GM12878 (cell line): Measurements from ENCODE around the gene ICOSLG. TPM values are rescaled to one million over a fixed set of nuclear protein-coding genes. Genes with fewer than 3 reads are reported as not detected.

Experiments
- ATAC-seq: fragments of 200-7000 bp; cut with Tn5 transposase; 3 replicates; pipeline ENCODE4 v1.9.1; 2020; ENCODE audit warnings: mild to moderate bottlenecking, moderate library complexity
- BruUV-seq: library from RNA; stranded (reverse); fragments of 400-500 nt; replicated peaks from 2 replicates; lab custom pipeline; 2021; lab: Mats Ljungman, UMichigan
- CTCF ChIA-PET: fragments of 300-600 bp; sonication (Branson Sonifier 250); formaldehyde crosslinking; extraction: SDS; loops from one replicate; lab custom pipeline; 2021; ENCODE audit warnings: inconsistent platforms; lab: Yijun Ruan, JAX
- POLR2A ChIA-PET: fragments of 350-600 bp; formaldehyde crosslinking; extraction: SDS; loops from one replicate; lab custom pipeline; 2021; ENCODE audit warnings: inconsistent platforms; lab: Charles Lee
- RAD21 ChIA-PET: fragments of 300-600 bp; sonication (Branson Sonifier 250); formaldehyde crosslinking; loops from one replicate; lab custom pipeline; 2023; ENCODE audit warnings: antibody characterized with exemption; ENCODE audit not compliant: unreplicated experiment; lab: Charles Lee
- SMC1A ChIA-PET: fragments of 300-600 bp; sonication (Branson Sonifier 250); formaldehyde crosslinking; loops from one replicate; lab custom pipeline; 2023; ENCODE audit not compliant: unreplicated experiment, uncharacterized antibody; lab: Charles Lee
- DNase-seq: peaks from one replicate; pipeline ENCODE4 v3.0.0-alpha.2; 2011; ENCODE audit warnings: low read depth, low spot score
- FAIRE-seq: peaks from 3 replicates; lab custom pipeline; 2011; peaks lifted over from hg19 to GRCh38; lab: Jason Lieb, UNC
- H2AFZ ChIP-seq: 2 replicates; pipeline ENCODE4 v1.6.0; 2011; ENCODE audit warnings: low read depth, low read length, control low read depth; ENCODE audit not compliant: control insufficient read depth
- H3K27ac ChIP-seq: 2 replicates; pipeline ENCODE4 v1.5.1; 2011; ENCODE audit warnings: control low read depth; ENCODE audit not compliant: control insufficient read depth, insufficient read depth
- H3K27me3 ChIP-seq, 2 experiments: replicated peaks in 1 of 2; 2 replicates each; pipeline versions ENCODE4 v1.6.0 to v1.6.1; 2011; ENCODE audit warnings: low read length in 1 of 2; ENCODE audit not compliant: control insufficient read depth in 2 of 2, insufficient read depth in 2 of 2
- H3K36me3 ChIP-seq, 2 experiments: 2 replicates each; pipeline ENCODE4 v1.5.1; 2011; ENCODE audit warnings: low read length in 1 of 2; ENCODE audit not compliant: control insufficient read depth in 2 of 2, insufficient read depth in 2 of 2
- H3K4me1 ChIP-seq: 2 replicates; pipeline ENCODE4 v1.6.1; 2011; ENCODE audit warnings: mild to moderate bottlenecking, low read length, moderate library complexity, mixed read lengths; ENCODE audit not compliant: control insufficient read depth, insufficient read depth
- H3K4me2 ChIP-seq: 2 replicates; pipeline ENCODE4 v1.6.0; 2011; ENCODE audit warnings: control low read depth; ENCODE audit not compliant: control insufficient read depth, insufficient read depth
- H3K4me3 ChIP-seq: fragments of 200-600 bp; sonication (generic); 2 replicates; pipeline ENCODE4 v1.5.1; 2016
- H3K79me2 ChIP-seq: 2 replicates; pipeline ENCODE4 v1.6.0; 2011; ENCODE audit warnings: low read length; ENCODE audit not compliant: control insufficient read depth, insufficient read depth
- H3K9ac ChIP-seq: 2 replicates; pipeline ENCODE4 v1.8.0; 2011; ENCODE audit warnings: low read length, control low read depth, mixed read lengths; ENCODE audit not compliant: control insufficient read depth, insufficient read depth
- H3K9me3 ChIP-seq: replicated peaks from 3 replicates; pipeline ENCODE4 v1.5.1; 2011; ENCODE audit warnings: mild to moderate bottlenecking, low read length; ENCODE audit not compliant: control insufficient read depth, insufficient read depth
- H4K20me1 ChIP-seq: 2 replicates; pipeline ENCODE4 v1.6.0; 2011; ENCODE audit not compliant: control insufficient read depth, insufficient read depth
- CBX5 ChIP-seq: sonication (generic); IDR thresholded peaks from 2 replicates; pipeline ENCODE4 v1.6.1; 2016; ENCODE audit warnings: low read depth, moderate library complexity, mild to moderate bottlenecking, inconsistent platforms
- CHD2 ChIP-seq: IDR thresholded peaks from 2 replicates; pipeline ENCODE4 v1.6.1; 2011; ENCODE audit warnings: low read depth, low read length, improper control_type of control experiment, borderline replicate concordance
- DPF2 ChIP-seq: fragments of 450-650 bp; IDR thresholded peaks from 2 replicates; pipeline ENCODE4 v1.6.1; 2017; ENCODE audit warnings: mild to moderate bottlenecking
- IKZF2 ChIP-seq, 2 experiments: fragments of 450-650 bp; IDR thresholded peaks; 2 replicates each; pipeline ENCODE4 v1.6.1; 2017; ENCODE audit warnings: mild to moderate bottlenecking in 2 of 2, moderate library complexity in 2 of 2
- KDM1A ChIP-seq: fragments of 200-600 bp; sonication (generic); IDR thresholded peaks from 2 replicates; pipeline ENCODE4 v1.6.1; 2016; ENCODE audit warnings: borderline replicate concordance
- MEF2A ChIP-seq: IDR thresholded peaks from 2 replicates; pipeline ENCODE4 v1.6.1; 2011; ENCODE audit warnings: low read depth, mild to moderate bottlenecking, low read length, moderate library complexity; ENCODE audit not compliant: insufficient read depth
- MTA2 ChIP-seq: fragments of 450-650 bp; IDR thresholded peaks from 2 replicates; pipeline ENCODE4 v1.6.1; 2016; ENCODE audit warnings: low read depth, mild to moderate bottlenecking, moderate library complexity
- NFIC ChIP-seq: IDR thresholded peaks from 2 replicates; pipeline ENCODE4 v1.6.1; 2012; ENCODE audit warnings: low read depth, mild to moderate bottlenecking, inconsistent platforms, low read length, moderate library complexity
- PAX8 ChIP-seq: fragments of 450-650 bp; IDR thresholded peaks from 2 replicates; pipeline ENCODE4 v1.6.1; 2017; ENCODE audit warnings: mild to moderate bottlenecking, moderate library complexity
- POLR2AphosphoS5 ChIP-seq: IDR thresholded peaks from 2 replicates; pipeline ENCODE4 v1.6.1; 2011; ENCODE audit warnings: mild to moderate bottlenecking, low read length, inconsistent platforms
- SIX5 ChIP-seq: IDR thresholded peaks from 2 replicates; pipeline ENCODE4 v1.6.1; 2011; ENCODE audit warnings: mild to moderate bottlenecking, low read depth, low read length, moderate library complexity; ENCODE audit not compliant: severe bottlenecking
- SREBF1 ChIP-seq: IDR thresholded peaks from 2 replicates; pipeline ENCODE4 v1.6.1; 2012; ENCODE audit warnings: mild to moderate bottlenecking, low read length
- SUZ12 ChIP-seq: fragments of 200-600 bp; sonication (generic); IDR thresholded peaks from one replicate; pipeline ENCODE4 v1.6.1; 2018; ENCODE audit warnings: antibody characterized with exemption, mild to moderate bottlenecking; ENCODE audit not compliant: unreplicated experiment
- TCF7 ChIP-seq: IDR thresholded peaks from 2 replicates; pipeline ENCODE4 v1.6.1; 2014; ENCODE audit warnings: antibody characterized with exemption, borderline replicate concordance
- ZNF207 ChIP-seq: fragments of 450-650 bp; IDR thresholded peaks from 2 replicates; pipeline ENCODE4 v1.6.1; 2014; ENCODE audit warnings: antibody characterized with exemption, mild to moderate bottlenecking, borderline replicate concordance
- ZNF622 ChIP-seq: fragments of 450-650 bp; IDR thresholded peaks from 2 replicates; pipeline ENCODE4 v1.6.1; 2017; ENCODE audit warnings: mild to moderate bottlenecking, inconsistent platforms
- ZZZ3 ChIP-seq: IDR thresholded peaks from 2 replicates; pipeline ENCODE4 v1.6.1; 2011; ENCODE audit warnings: low read depth; ENCODE audit not compliant: control insufficient read depth, insufficient read length
- WGBS: methylation state at CpG from one replicate; pipeline ENCODE4 v1.1.6; 2016; ENCODE audit warnings: low lambda C conversion rate; ENCODE audit not compliant: insufficient replicate concordance, insufficient coverage; ENCODE audit errors: missing lambda C conversion rate; 5-methylcytosine and 5-hydroxymethylcytosine counted together
- in situ Hi-C: fragments of 300-500 bp; cut with MboI; formaldehyde crosslinking; loops from 9 replicates; pipeline ENCODE4 v1.14.3; 2018; ENCODE audit warnings: mixed read lengths
- intact Hi-C: fragments of 100-400 bp; cut with micrococcal nuclease; formaldehyde crosslinking; loops from one replicate; pipeline ENCODE4 v1.14.2; 2022; ENCODE audit not compliant: unreplicated experiment
- polyA plus RNA-seq, 11 experiments: library from polyadenylated mRNA; depleted of rRNA in 4 of 11; unstranded in 6 of 11; stranded (reverse) in 5 of 11; fragments of >200 nt; fragmentation: Nextera tagmentation in 4 of 11; fragmentation: Illumina TruSeq in 1 of 11; extraction: Ambion mirVana in 4 of 11; extraction: Trizol in 1 of 11; gene quantifications; 1 replicate in 1 of 11; 2 replicates in 10 of 11; pipeline versions ENCODE4 v1.2.1 to v1.2.3, GENCODE V29; 2011 to 2016; ENCODE audit warnings: inconsistent platforms in 2 of 11, missing spikeins in 2 of 11, low read depth in 1 of 11
- total RNA-seq, 4 experiments: library from RNA; depleted of rRNA in 3 of 4; stranded (reverse); fragments of >200 nt in 3 of 4; fragmentation: Illumina TruSeq in 1 of 4; extraction: Trizol in 1 of 4; gene quantifications; 2 replicates each; pipeline versions ENCODE4 v1.2.1 to v1.2.3, GENCODE V29; 2013 to 2021
- TF ChIP-seq, protein P1 (sequence below): IDR thresholded peaks from 2 replicates; pipeline ENCODE4 v1.6.1; 2012; ENCODE audit warnings: low read length, inconsistent platforms
- TF ChIP-seq, protein P2 (sequence below): fragments of 450-650 bp; IDR thresholded peaks from 2 replicates; pipeline ENCODE4 v1.6.1; 2017; ENCODE audit warnings: mild to moderate bottlenecking

ICOSLG gene
- total and polyA plus RNA-seq, 10 of the 15 experiments (the other 5 are each of a cell fraction or from before 2014, with no cell fraction given) = 0.84 to 16.4 (median 6.2) TPM

DNA sequence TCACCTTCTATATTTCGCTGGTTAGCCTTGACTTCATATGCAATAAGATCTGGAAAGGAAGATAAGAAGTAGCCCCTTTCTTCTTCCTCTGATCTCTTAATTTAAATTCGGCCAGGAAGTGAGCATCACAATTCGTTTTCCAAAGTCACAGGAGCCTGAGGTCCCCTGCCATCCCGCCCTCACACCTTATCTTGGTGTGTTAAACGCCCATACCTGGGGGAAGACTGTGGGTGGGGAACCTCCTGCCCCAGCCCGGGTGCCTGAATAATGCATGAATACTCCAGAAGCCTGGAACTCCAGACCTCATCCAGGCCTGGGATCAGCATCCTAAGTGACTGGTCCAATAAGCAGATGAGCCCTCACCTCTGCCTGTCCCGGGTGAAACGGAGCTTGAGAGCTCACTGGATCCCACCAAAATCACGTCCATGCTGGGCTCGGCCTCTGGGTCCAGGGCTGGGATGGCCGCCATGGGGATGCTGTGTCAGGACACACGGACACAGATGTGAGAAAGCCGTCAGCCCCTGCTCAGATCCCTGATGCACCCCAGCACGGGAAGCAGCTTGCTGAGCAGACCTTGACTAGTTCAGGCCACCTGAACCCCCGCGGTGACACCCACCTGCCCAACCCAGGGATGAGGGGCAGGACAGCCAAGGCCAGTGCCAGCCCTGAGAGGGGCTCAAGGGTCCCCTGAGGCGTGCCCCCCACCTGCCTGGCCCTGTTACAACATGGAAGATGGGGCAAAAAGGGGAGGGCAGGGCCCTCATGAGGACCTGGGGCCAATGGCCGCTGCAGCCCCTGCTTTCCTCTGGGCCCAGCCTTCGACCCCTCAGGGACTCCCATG, 20.3 kb upstream of the ICOSLG start:
- Histone ChIP-seq H3K4me3 (no peak overlapping the region), H3K27me3 (no peaks in the 10 kb centered on the region), H3K9me3 (no peaks in the 10 kb centered on the region), H3K4me1 (no peaks in the 10 kb centered on the region; the same call in 1 of the 2 replicates), H3K4me2 (no peak overlapping the region), H3K27ac (no peak overlapping the region), H3K79me2 (no peaks in the 10 kb centered on the region)
- ChIA-PET CTCF (interaction anchor here (2.7 kb wide), 1 partner anchor 7 kb away, joined by 9 read pairs; no protein-coding TSS in a partner anchor), RAD21 (no interaction called here)
- ATAC-seq (no peak), FAIRE-seq (no peak), DNase-seq (no peak)
- intact Hi-C loops = no loop called here
- 16% methylated on average over 19 of the region's 19 CpGs for WGBS
- TF ChIP-seq SREBF1 = no peak
- no peak for TF ChIP-seq ZNF207
- no peak for TF ChIP-seq PAX8
- no peak for TF ChIP-seq ZNF622
- no peak for TF ChIP-seq CBX5
- TF ChIP-seq SUZ12 = no peak
- no peak for TF ChIP-seq MTA2
- TF ChIP-seq, protein P1, sequence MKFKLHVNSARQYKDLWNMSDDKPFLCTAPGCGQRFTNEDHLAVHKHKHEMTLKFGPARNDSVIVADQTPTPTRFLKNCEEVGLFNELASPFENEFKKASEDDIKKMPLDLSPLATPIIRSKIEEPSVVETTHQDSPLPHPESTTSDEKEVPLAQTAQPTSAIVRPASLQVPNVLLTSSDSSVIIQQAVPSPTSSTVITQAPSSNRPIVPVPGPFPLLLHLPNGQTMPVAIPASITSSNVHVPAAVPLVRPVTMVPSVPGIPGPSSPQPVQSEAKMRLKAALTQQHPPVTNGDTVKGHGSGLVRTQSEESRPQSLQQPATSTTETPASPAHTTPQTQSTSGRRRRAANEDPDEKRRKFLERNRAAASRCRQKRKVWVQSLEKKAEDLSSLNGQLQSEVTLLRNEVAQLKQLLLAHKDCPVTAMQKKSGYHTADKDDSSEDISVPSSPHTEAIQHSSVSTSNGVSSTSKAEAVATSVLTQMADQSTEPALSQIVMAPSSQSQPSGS = no peak
- TF ChIP-seq DPF2 = no peak
- TF ChIP-seq POLR2AphosphoS5 = no peak
- TF ChIP-seq SIX5 = no peak
- no peak for TF ChIP-seq ZZZ3
- TF ChIP-seq MEF2A = no peak
- TF ChIP-seq IKZF2 (IDR thresholded peaks at IDR 0.05) = no peak
- TF ChIP-seq TCF7 = no peak
- TF ChIP-seq, protein P2, sequence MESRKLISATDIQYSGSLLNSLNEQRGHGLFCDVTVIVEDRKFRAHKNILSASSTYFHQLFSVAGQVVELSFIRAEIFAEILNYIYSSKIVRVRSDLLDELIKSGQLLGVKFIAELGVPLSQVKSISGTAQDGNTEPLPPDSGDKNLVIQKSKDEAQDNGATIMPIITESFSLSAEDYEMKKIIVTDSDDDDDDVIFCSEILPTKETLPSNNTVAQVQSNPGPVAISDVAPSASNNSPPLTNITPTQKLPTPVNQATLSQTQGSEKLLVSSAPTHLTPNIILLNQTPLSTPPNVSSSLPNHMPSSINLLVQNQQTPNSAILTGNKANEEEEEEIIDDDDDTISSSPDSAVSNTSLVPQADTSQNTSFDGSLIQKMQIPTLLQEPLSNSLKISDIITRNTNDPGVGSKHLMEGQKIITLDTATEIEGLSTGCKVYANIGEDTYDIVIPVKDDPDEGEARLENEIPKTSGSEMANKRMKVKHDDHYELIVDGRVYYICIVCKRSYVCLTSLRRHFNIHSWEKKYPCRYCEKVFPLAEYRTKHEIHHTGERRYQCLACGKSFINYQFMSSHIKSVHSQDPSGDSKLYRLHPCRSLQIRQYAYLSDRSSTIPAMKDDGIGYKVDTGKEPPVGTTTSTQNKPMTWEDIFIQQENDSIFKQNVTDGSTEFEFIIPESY = no peak
- TF ChIP-seq NFIC = no peak
- no peak for TF ChIP-seq CHD2
- no peak for TF ChIP-seq KDM1A
- TF ChIP-seq, all 136 proteins: peak for 0
- Histone ChIP-seq H3K9ac (no peak overlapping the region), H2AFZ (no peak overlapping the region), H3K36me3 (no peaks in the 10 kb centered on the region), H4K20me1 (no peaks in the 10 kb centered on the region)
- ChIA-PET POLR2A (no interaction called here), SMC1A (interaction anchor here (1.2 kb wide), 1 partner anchor 35 kb away, joined by 3 read pairs; no protein-coding TSS in a partner anchor)
- no TSS peak for BruUV-seq
- in situ Hi-C loops = no loop called here
